NCI-H345 (cell line): ENCODE data around the gene NUCB2.

Experiments used
- DNase-seq: peaks from one replicate; lab custom pipeline; 2025; lab: John Stamatoyannopoulos, UW

Gene NUCB2

GRCh38 chr11:17333799-17334586 is 57.5 kb downstream of the NUCB2 start:
- DNase-seq, result no peak

- no peak for DNase-seq
These were observed 66.7 kb downstream of the NUCB2 start for GRCh38 chr11:17343257-17343656.

GRCh38 chr11:17343907-17344306 is 67.4 kb downstream of the NUCB2 start:
- DNase-seq, result no peak

- DNase-seq, result no peak
These were observed 71.1 kb downstream of the NUCB2 start for GRCh38 chr11:17347676-17348075.

- DNase-seq, result no peak
These were observed 74.1 kb downstream of the NUCB2 start for GRCh38 chr11:17350455-17351171.

GRCh38 chr11:17351172-17351509 is 74.6 kb downstream of the NUCB2 start:
- no peak for DNase-seq

- peak; percentile 27 for DNase-seq
These were observed 75.1 kb downstream of the NUCB2 start, which contains the start of gene NCR3LG1 for GRCh38 chr11:17351510-17352176. TSS of gene NCR3LG1 (plus strand) at chr11:17351800. CDS start at chr11:17351970, 170 bp downstream.

GRCh38 chr11:17352950-17353820 is 76.6 kb downstream of the NUCB2 start:
- peak; percentile 77 for DNase-seq

- no peak for DNase-seq
These were observed 77.5 kb downstream of the NUCB2 start for GRCh38 chr11:17353821-17354600.

- DNase-seq, result peak; percentile 72
These were observed 78.1 kb downstream of the NUCB2 start for GRCh38 chr11:17354601-17354991.

GRCh38 chr11:17366495-17366894 is 90.0 kb downstream of the NUCB2 start:
- no peak for DNase-seq

- DNase-seq, result no peak
These were observed 92.0 kb downstream of the NUCB2 start for GRCh38 chr11:17368551-17368950.

GRCh38 chr11:17369094-17369493 is 92.6 kb downstream of the NUCB2 start:
- DNase-seq, result no peak

- no peak for DNase-seq
These were observed 93.2 kb downstream of the NUCB2 start for GRCh38 chr11:17369684-17370243.

- no peak for DNase-seq
These were observed 95.1 kb downstream of the NUCB2 start for GRCh38 chr11:17371614-17372013.

GRCh38 chr11:17375547-17375946 is 99.0 kb downstream of the NUCB2 start:
- no peak for DNase-seq

- DNase-seq, result no peak
These were observed 100.0 kb downstream of the NUCB2 start for GRCh38 chr11:17376493-17376892.

- DNase-seq, result no peak
These were observed 102.1 kb downstream of the NUCB2 start for GRCh38 chr11:17378655-17379054.

- DNase-seq, result no peak
These were observed 103.0 kb downstream of the NUCB2 start for GRCh38 chr11:17379383-17380180.

GRCh38 chr11:17381156-17381555 is 104.6 kb downstream of the NUCB2 start:
- DNase-seq, result no peak
